Transverse colon (tissue), 4 donors: ENCODE results near the gene TMEM53.

Experiments used
- POLR2A ChIP-seq: fragments of 450-650 bp; IDR thresholded peaks from one replicate; pipeline ENCODE4 v1.6.1; 2016; ENCODE audit warnings: antibody characterized with exemption, mild to moderate bottlenecking, moderate library complexity
- POLR2AphosphoS5 ChIP-seq, 3 donors: sonication (generic); formaldehyde crosslinking; IDR thresholded peaks; one replicate each; pipeline ENCODE4 v1.6.1; 2016; ENCODE audit warnings: antibody characterized with exemption in 3 of 3
- TF ChIP-seq, protein P1 (sequence below), 5 experiments: fragments of 200-600 bp in 3 of 5; fragments of 450-650 bp in 2 of 5; sonication (generic) in 3 of 5; IDR thresholded peaks; 1 replicate in 2 of 5; 2 replicates in 3 of 5; pipeline ENCODE4 v1.5.1; 2016 to 2017; ENCODE audit warnings: antibody characterized with exemption in 5 of 5, inconsistent platforms in 3 of 5, mild to moderate bottlenecking in 2 of 5, moderate library complexity in 1 of 5

DNA sequence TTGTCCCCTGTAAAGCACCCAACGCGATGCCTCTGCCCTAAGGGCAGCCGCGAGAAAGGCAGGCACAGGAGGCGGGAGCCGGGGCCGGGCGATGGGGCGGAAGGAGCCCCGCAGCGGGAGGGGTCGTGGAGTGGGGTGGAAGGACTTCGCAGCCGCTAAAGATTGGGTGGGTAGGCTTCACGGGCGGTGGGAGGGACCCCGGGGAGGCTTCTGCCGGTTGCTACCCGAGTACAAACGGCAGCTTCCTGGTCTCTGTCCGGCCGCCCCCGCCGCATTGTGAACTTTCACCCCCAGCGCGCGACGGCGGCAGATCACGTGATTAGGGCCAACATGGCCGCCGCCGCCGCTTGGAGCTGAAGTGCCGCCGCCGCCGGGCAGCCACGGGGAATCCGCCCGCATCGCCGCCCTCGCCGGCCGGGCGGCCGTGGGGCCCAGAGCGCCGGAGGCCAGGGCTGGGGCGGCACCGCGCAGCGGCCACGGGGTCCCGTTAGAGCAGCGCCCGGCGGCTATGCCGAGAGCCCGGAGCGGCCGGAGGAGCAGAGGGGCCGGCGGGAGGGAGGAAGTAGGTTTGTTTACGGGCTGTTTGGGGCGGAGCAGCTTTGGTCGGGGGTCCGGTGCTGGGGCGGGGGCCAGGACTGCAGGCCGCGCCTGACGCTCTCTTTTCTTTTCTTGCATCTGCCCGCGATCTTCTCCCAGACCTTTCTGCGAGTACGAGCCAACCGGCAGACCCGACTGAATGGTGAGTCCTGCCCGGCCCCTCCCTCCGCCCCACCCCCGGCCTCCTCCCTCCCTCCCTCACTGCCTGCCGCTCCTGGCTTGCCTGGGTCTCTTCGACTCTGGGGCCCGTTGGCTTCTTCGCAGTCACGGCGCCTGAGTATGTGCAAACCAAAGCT lies 42.4 kb downstream of the TMEM53 start:
- peak; percentile 84 for TF ChIP-seq POLR2A
- TF ChIP-seq, protein P1, sequence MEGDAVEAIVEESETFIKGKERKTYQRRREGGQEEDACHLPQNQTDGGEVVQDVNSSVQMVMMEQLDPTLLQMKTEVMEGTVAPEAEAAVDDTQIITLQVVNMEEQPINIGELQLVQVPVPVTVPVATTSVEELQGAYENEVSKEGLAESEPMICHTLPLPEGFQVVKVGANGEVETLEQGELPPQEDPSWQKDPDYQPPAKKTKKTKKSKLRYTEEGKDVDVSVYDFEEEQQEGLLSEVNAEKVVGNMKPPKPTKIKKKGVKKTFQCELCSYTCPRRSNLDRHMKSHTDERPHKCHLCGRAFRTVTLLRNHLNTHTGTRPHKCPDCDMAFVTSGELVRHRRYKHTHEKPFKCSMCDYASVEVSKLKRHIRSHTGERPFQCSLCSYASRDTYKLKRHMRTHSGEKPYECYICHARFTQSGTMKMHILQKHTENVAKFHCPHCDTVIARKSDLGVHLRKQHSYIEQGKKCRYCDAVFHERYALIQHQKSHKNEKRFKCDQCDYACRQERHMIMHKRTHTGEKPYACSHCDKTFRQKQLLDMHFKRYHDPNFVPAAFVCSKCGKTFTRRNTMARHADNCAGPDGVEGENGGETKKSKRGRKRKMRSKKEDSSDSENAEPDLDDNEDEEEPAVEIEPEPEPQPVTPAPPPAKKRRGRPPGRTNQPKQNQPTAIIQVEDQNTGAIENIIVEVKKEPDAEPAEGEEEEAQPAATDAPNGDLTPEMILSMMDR (IDR thresholded peaks at IDR 0.05): no peak
- TF ChIP-seq POLR2AphosphoS5 (IDR thresholded peaks at IDR 0.05): peak; percentile 56 to 91 (median 90)
